ENCODE results near the gene MGMT.

Gene MGMT

GRCh38 chr10:129725482-129725881, 258.4 kb downstream of the MGMT start:
- no peaks in the 10 kb centered on the region for H3K79me2 ChIP-seq (ENCODE audit: low read length)
- H3K27me3 ChIP-seq (replicated peaks; ENCODE audit: insufficient read depth, low read length), result no peaks in the 10 kb centered on the region
- DNase-seq, result no peak

GRCh38 chr10:129725890-129726631, 259.0 kb downstream of the MGMT start:
- no peak for TF ChIP-seq CTCF (IDR thresholded peaks at IDR 0.05; ENCODE audit: low read length)
- TF ChIP-seq EZH2phosphoT487 (IDR thresholded peaks at IDR 0.05; ENCODE audit: low read length), result no peak
- TF ChIP-seq EZH2 (optimal IDR thresholded peaks at IDR 0.05; ENCODE audit: low read depth, low read length), result no peak
- Histone ChIP-seq H2AFZ (ENCODE audit: low read length) (no peak overlapping the region), H3K79me2 (ENCODE audit: low read length) (no peaks in the 10 kb centered on the region), H3K36me3 (replicated peaks; ENCODE audit: insufficient read depth, low read length) (no peaks in the 10 kb centered on the region), H3K9ac (ENCODE audit: low read length) (no peak overlapping the region), H3K9me3 (replicated peaks; ENCODE audit: insufficient read depth, low read length) (no peaks in the 10 kb centered on the region), H3K27me3 (replicated peaks; ENCODE audit: insufficient read depth, low read length) (no peaks in the 10 kb centered on the region), H3K4me1 (ENCODE audit: low read length) (no peaks in the 10 kb centered on the region), H3F3A (ENCODE audit: insufficient read depth, low read length) (no peaks in the 10 kb centered on the region), H3K4me2 (ENCODE audit: low read depth, low read length) (no peak overlapping the region), H3K4me3 (ENCODE audit: low read length) (no peak overlapping the region), H3K27ac (ENCODE audit: low read length) (no peak overlapping the region), H4K20me1 (ENCODE audit: insufficient read depth, low read length) (no peaks in the 10 kb centered on the region), H3K9me2 (replicated peaks; ENCODE audit: insufficient read depth, low read length) (no peaks in the 10 kb centered on the region)
- DNase-seq, result no peak

More at GRCh38 chr10:129725482-129725881, 258.4 kb downstream of the MGMT start:
- Histone ChIP-seq H3K36me3 (replicated peaks; ENCODE audit: insufficient read depth, low read length) (no peaks in the 10 kb centered on the region), H3K4me2 (ENCODE audit: low read depth, low read length) (no peak overlapping the region), H3K9me3 (replicated peaks; ENCODE audit: insufficient read depth, low read length) (no peaks in the 10 kb centered on the region), H3K4me3 (ENCODE audit: low read length) (no peak overlapping the region), H3K4me1 (ENCODE audit: low read length) (no peaks in the 10 kb centered on the region), H4K20me1 (ENCODE audit: insufficient read depth, low read length) (no peaks in the 10 kb centered on the region), H3K27ac (ENCODE audit: low read length) (no peak overlapping the region), H2AFZ (ENCODE audit: low read length) (no peak overlapping the region), H3K9ac (ENCODE audit: low read length) (no peak overlapping the region), H3K9me2 (replicated peaks; ENCODE audit: insufficient read depth, low read length) (no peaks in the 10 kb centered on the region), H3F3A (ENCODE audit: insufficient read depth, low read length) (no peaks in the 10 kb centered on the region)
- TF ChIP-seq EZH2phosphoT487 (IDR thresholded peaks at IDR 0.05; ENCODE audit: low read length) (no peak), CTCF (IDR thresholded peaks at IDR 0.05; ENCODE audit: low read length) (no peak), EZH2 (optimal IDR thresholded peaks at IDR 0.05; ENCODE audit: low read depth, low read length) (no peak)

GRCh38 chr10:129727071-129727470, 260.0 kb downstream of the MGMT start:
- H3K4me3 ChIP-seq (ENCODE audit: low read length), result no peak overlapping the region
- no peaks in the 10 kb centered on the region for H3K4me1 ChIP-seq (ENCODE audit: low read length)
- H3K9me3 ChIP-seq (replicated peaks; ENCODE audit: insufficient read depth, low read length), result no peaks in the 10 kb centered on the region

More at GRCh38 chr10:129727071-129727470, 260.0 kb downstream of the MGMT start:
- no peak for TF ChIP-seq CTCF (IDR thresholded peaks at IDR 0.05; ENCODE audit: low read length)
- TF ChIP-seq EZH2 (optimal IDR thresholded peaks at IDR 0.05; ENCODE audit: low read depth, low read length), result no peak
- TF ChIP-seq EZH2phosphoT487 (IDR thresholded peaks at IDR 0.05; ENCODE audit: low read length), result no peak
- no peak overlapping the region for H3K27ac ChIP-seq (ENCODE audit: low read length)
- no peaks in the 10 kb centered on the region for H4K20me1 ChIP-seq (ENCODE audit: insufficient read depth, low read length)
- no peak overlapping the region for H2AFZ ChIP-seq (ENCODE audit: low read length)
- H3K4me2 ChIP-seq (ENCODE audit: low read depth, low read length), result no peak overlapping the region
- no peaks in the 10 kb centered on the region for H3K27me3 ChIP-seq (replicated peaks; ENCODE audit: insufficient read depth, low read length)
- H3K9ac ChIP-seq (ENCODE audit: low read length), result no peak overlapping the region
- H3K9me2 ChIP-seq (replicated peaks; ENCODE audit: insufficient read depth, low read length), result no peaks in the 10 kb centered on the region
- H3K79me2 ChIP-seq (ENCODE audit: low read length), result no peaks in the 10 kb centered on the region
- no peaks in the 10 kb centered on the region for H3F3A ChIP-seq (ENCODE audit: insufficient read depth, low read length)
- H3K36me3 ChIP-seq (replicated peaks; ENCODE audit: insufficient read depth, low read length), result no peaks in the 10 kb centered on the region
- DNase-seq, result no peak
